Keratinocyte (primary cell): Measurements from ENCODE around the gene ZNF511. TPM values are rescaled to one million over a fixed set of nuclear protein-coding genes. Genes with fewer than 3 reads are reported as not detected.

Source experiments
- DNase-seq: peaks from one replicate; pipeline ENCODE4 v3.0.0-alpha.2; 2011; ENCODE audit warnings: low read depth, missing footprints, low spot score
- FAIRE-seq: peaks from 2 replicates; lab custom pipeline; 2011; peaks lifted over from hg19 to GRCh38; lab: Jason Lieb, UNC
- H2AFZ ChIP-seq: 2 replicates; pipeline ENCODE4 v1.6.0; 2012; ENCODE audit warnings: low read length, control low read depth, inconsistent platforms; ENCODE audit not compliant: control insufficient read depth
- H3K27ac ChIP-seq: 2 replicates; pipeline ENCODE4 v1.5.1; 2011; ENCODE audit warnings: low read length; ENCODE audit not compliant: control insufficient read depth, insufficient read depth
- H3K27me3 ChIP-seq: 3 replicates; pipeline ENCODE4 v1.6.0; 2011; ENCODE audit warnings: low read length; ENCODE audit not compliant: control insufficient read depth, insufficient read depth; ENCODE audit errors: extremely low read depth
- H3K36me3 ChIP-seq, 2 experiments: 2 replicates in 1 of 2; 3 replicates in 1 of 2; pipeline ENCODE4 v1.5.1; 2011; ENCODE audit warnings: low read length in 2 of 2, mild to moderate bottlenecking in 1 of 2; ENCODE audit not compliant: control insufficient read depth in 2 of 2, insufficient read depth in 2 of 2; ENCODE audit errors: extremely low read depth in 1 of 2
- H3K4me1 ChIP-seq: 3 replicates; pipeline ENCODE4 v1.5.1; 2011; ENCODE audit warnings: low read length; ENCODE audit not compliant: control insufficient read depth, insufficient read depth; ENCODE audit errors: extremely low read depth
- H3K4me2 ChIP-seq: 3 replicates; pipeline ENCODE4 v1.6.0; 2011; ENCODE audit warnings: low read depth, low read length; ENCODE audit not compliant: control insufficient read depth, insufficient read depth; ENCODE audit errors: extremely low read depth
- H3K4me3 ChIP-seq, 3 experiments: fragments of 200-600 bp in 1 of 3; sonication (generic) in 1 of 3; 2 replicates in 2 of 3; 3 replicates in 1 of 3; pipeline ENCODE4 v1.5.1; 2011 to 2016; ENCODE audit warnings: low read length in 3 of 3, mild to moderate bottlenecking in 3 of 3, control low read depth in 2 of 3, inconsistent platforms in 1 of 3, low read depth in 1 of 3, mixed read lengths in 1 of 3, mixed run types in 1 of 3, moderate library complexity in 1 of 3; ENCODE audit not compliant: control insufficient read depth in 2 of 3, insufficient read depth in 2 of 3; ENCODE audit errors: extremely low read depth in 1 of 3
- H3K79me2 ChIP-seq: 2 replicates; pipeline ENCODE4 v1.6.0; 2012; ENCODE audit warnings: low read length; ENCODE audit not compliant: control insufficient read depth, insufficient read depth
- H3K9ac ChIP-seq: 3 replicates; pipeline ENCODE4 v1.6.0; 2011; ENCODE audit warnings: low read length; ENCODE audit not compliant: control insufficient read depth, insufficient read depth; ENCODE audit errors: extremely low read depth
- H3K9me1 ChIP-seq: 3 replicates; pipeline ENCODE4 v1.6.0; 2011; ENCODE audit warnings: low read length; ENCODE audit not compliant: control insufficient read depth, insufficient read depth; ENCODE audit errors: extremely low read depth
- H3K9me3 ChIP-seq: 2 replicates; pipeline ENCODE4 v1.5.1; 2012; ENCODE audit warnings: low read depth, low read length; ENCODE audit not compliant: control insufficient read depth
- H4K20me1 ChIP-seq: 3 replicates; pipeline ENCODE4 v1.6.0; 2011; ENCODE audit warnings: low read length; ENCODE audit not compliant: control insufficient read depth, insufficient read depth; ENCODE audit errors: extremely low read depth
- CTCF ChIP-seq, 3 experiments: IDR thresholded peaks in 1 of 3; conservative IDR thresholded peaks in 1 of 3; optimal IDR thresholded peaks in 1 of 3; 2 replicates in 2 of 3; 3 replicates in 1 of 3; pipeline versions ENCODE3 to v1.5.1; 2011; ENCODE audit warnings: low read length in 3 of 3, mild to moderate bottlenecking in 3 of 3, moderate library complexity in 2 of 3, control low read depth in 1 of 3, inconsistent platforms in 1 of 3; ENCODE audit not compliant: insufficient read depth in 2 of 3; ENCODE audit errors: extremely low read depth in 1 of 3
- EZH2 ChIP-seq: IDR thresholded peaks from one replicate; pipeline ENCODE4 v1.6.1; 2012; ENCODE audit warnings: inconsistent platforms, mild to moderate bottlenecking, low read length, moderate library complexity
- dilution Hi-C: fragments of 300-500 bp; cut with MboI; formaldehyde crosslinking; loops from one replicate; pipeline ENCODE4 v1.7.0; 2020; ENCODE audit warnings: low sequenced_read_pairs; ENCODE audit not compliant: extremely low pct_ligation_motif_present
- polyA plus RNA-seq, 5 experiments: library from polyadenylated mRNA; depleted of rRNA in 3 of 5; stranded (reverse) in 3 of 5; stranded (forward) in 1 of 5; unstranded in 1 of 5; fragments of >200 nt; gene quantifications; 1 replicate in 1 of 5; 2 replicates in 3 of 5; 3 replicates in 1 of 5; pipeline versions ENCODE4 v1.2.1 to v1.2.3, GENCODE V29; 2011 to 2012; ENCODE audit warnings: missing spikeins in 2 of 5, low read depth in 1 of 5, low replicate concordance in 1 of 5

Gene ZNF511
- polyA plus RNA-seq, 1 donor (not counting 4 experiments of a cell fraction or from before 2014, with no cell fraction given): 20.2 TPM

- Histone ChIP-seq H3K36me3 (no peaks in the 10 kb centered on the region), H3K9ac (no peak overlapping the region)
- dilution Hi-C loops: no loop called here
These were observed 44.7 kb downstream of the ZNF511 start for GRCh38 chr10:133353202-133353959.

GRCh38 chr10:133353988-133354605, 45.4 kb downstream of the ZNF511 start:
- no peaks in the 10 kb centered on the region for H3K9me1 ChIP-seq
- no peaks in the 10 kb centered on the region for H4K20me1 ChIP-seq
- dilution Hi-C loops: no loop called here
- H3K27ac ChIP-seq: no peak overlapping the region
- FAIRE-seq (no peak), DNase-seq (no peak)
- no peak overlapping the region for H3K4me3 ChIP-seq
- no peak overlapping the region for H2AFZ ChIP-seq
- H3K9ac ChIP-seq: no peak overlapping the region
- no peaks in the 10 kb centered on the region for H3K36me3 ChIP-seq
- peaks cover 11% of the 10 kb centered on the region for H3K27me3 ChIP-seq
- H3K4me2 ChIP-seq: no peak overlapping the region
- no peaks in the 10 kb centered on the region for H3K4me1 ChIP-seq
- no peaks in the 10 kb centered on the region for H3K79me2 ChIP-seq
- no peak for TF ChIP-seq CTCF (optimal IDR thresholded peaks at IDR 0.05 in 1 of 3, IDR thresholded peaks at IDR 0.05 in 1 of 3, conservative IDR thresholded peaks at IDR 0.05 in 1 of 3; ENCODE audit: extremely low read depth in 1 of 3, insufficient read depth in 2 of 3, low read length in 3 of 3)
- no peak for TF ChIP-seq EZH2
- H3K9me3 ChIP-seq: no peaks in the 10 kb centered on the region

More at GRCh38 chr10:133353202-133353959, 44.7 kb downstream of the ZNF511 start:
- Histone ChIP-seq H3K4me2 (no peak overlapping the region), H3K4me1 (no peaks in the 10 kb centered on the region), H3K9me1 (no peaks in the 10 kb centered on the region), H4K20me1 (no peaks in the 10 kb centered on the region), H3K27me3 (peaks cover 11% of the 10 kb centered on the region), H3K4me3 (no peak overlapping the region), H3K9me3 (no peaks in the 10 kb centered on the region), H3K27ac (no peak overlapping the region), H3K79me2 (no peaks in the 10 kb centered on the region), H2AFZ (no peak overlapping the region)
- TF ChIP-seq CTCF (optimal IDR thresholded peaks at IDR 0.05 in 1 of 3, IDR thresholded peaks at IDR 0.05 in 1 of 3, conservative IDR thresholded peaks at IDR 0.05 in 1 of 3; ENCODE audit: extremely low read depth in 1 of 3, insufficient read depth in 2 of 3, low read length in 3 of 3): no peak
- no peak for TF ChIP-seq EZH2
- DNase-seq: no peak
- FAIRE-seq: no peak
